H7 (cell line): ENCODE results near the gene ATP5PD. TPM values are rescaled to one million over a fixed set of nuclear protein-coding genes. Genes with fewer than 3 reads are reported as not detected.
"Not testable (repeated sequence)": the region's sequence is repeated elsewhere in the genome, so short reads cannot be mapped to it uniquely, and the experiment has no call there.

ENCODE experiments used
- DNase-seq: peaks from one replicate; pipeline ENCODE4 v3.0.0; 2012
- H3K27me3 ChIP-seq: 2 replicates; pipeline ENCODE4 v1.6.0; 2011; ENCODE audit warnings: mild to moderate bottlenecking, low read length; ENCODE audit not compliant: control insufficient read depth, insufficient read depth
- H3K36me3 ChIP-seq: replicated peaks from 2 replicates; pipeline ENCODE4 v1.5.1; 2011; ENCODE audit warnings: low read length; ENCODE audit not compliant: control insufficient read depth, insufficient read depth
- H3K4me3 ChIP-seq: 2 replicates; pipeline ENCODE4 v1.5.1; 2011; ENCODE audit warnings: low read depth, mild to moderate bottlenecking, control low read depth, low read length, moderate library complexity; ENCODE audit not compliant: insufficient read depth
- total RNA-seq: library from RNA; depleted of rRNA; stranded (reverse); fragments of >200 nt; shearing (Covaris generic); gene quantifications from 2 replicates; pipeline ENCODE4 v1.2.3, GENCODE V29; 2014

ATP5PD gene
- total RNA-seq, 1 experiment from 2014 or later: 432 TPM

- H3K4me3 ChIP-seq: peak overlapping the region; percentile 94
- no peak for DNase-seq
- peaks cover 17% of the 10 kb centered on the region for H3K36me3 ChIP-seq
- H3K27me3 ChIP-seq: no peaks in the 10 kb centered on the region
Observed at GRCh38 chr17:75048249-75048878, 1.6 kb upstream of the ATP5PD start.

- H3K36me3 ChIP-seq: peaks cover 11% of the 10 kb centered on the region
- peak overlapping the region; percentile 94 for H3K4me3 ChIP-seq
- peak; percentile 70 for DNase-seq
- H3K27me3 ChIP-seq: no peaks in the 10 kb centered on the region
Observed at GRCh38 chr17:75047398-75048098, 779 bp upstream of the ATP5PD start.

- H3K27me3 ChIP-seq, DNase-seq: not testable (repeated sequence)
- H3K36me3 ChIP-seq: peaks cover 15% of the 10 kb centered on the region
Observed at GRCh38 chr17:75045946-75046406, 793 bp downstream of the ATP5PD start.

GRCh38 chr17:75044716-75045115 lies 2.1 kb downstream of the ATP5PD start:
- no peak overlapping the region for H3K4me3 ChIP-seq
- DNase-seq: peak; percentile 58
- H3K36me3 ChIP-seq: peaks cover 16% of the 10 kb centered on the region
- H3K27me3 ChIP-seq: no peaks in the 10 kb centered on the region

More at GRCh38 chr17:75045946-75046406, 793 bp downstream of the ATP5PD start:
- H3K4me3 ChIP-seq: peak overlapping the region; percentile 98

GRCh38 chr17:75043789-75044188 lies 3.0 kb downstream of the ATP5PD start:
- not testable (repeated sequence) for H3K4me3 ChIP-seq, DNase-seq, H3K27me3 ChIP-seq
- peaks cover 19% of the 10 kb centered on the region for H3K36me3 ChIP-seq

- peak; percentile 44 for DNase-seq
- Histone ChIP-seq H3K36me3 (peaks cover 19% of the 10 kb centered on the region), H3K27me3 (no peaks in the 10 kb centered on the region), H3K4me3 (no peak overlapping the region)
Observed at GRCh38 chr17:75041656-75042280, 5.0 kb downstream of the ATP5PD start.

- H3K4me3 ChIP-seq: no peak overlapping the region
- H3K36me3 ChIP-seq: peaks cover 19% of the 10 kb centered on the region
- no peaks in the 10 kb centered on the region for H3K27me3 ChIP-seq
- DNase-seq: no peak
Observed at GRCh38 chr17:75039238-75039637, 7.5 kb downstream of the ATP5PD start.

- Histone ChIP-seq H3K4me3 (no peak overlapping the region), H3K36me3 (peaks cover 15% of the 10 kb centered on the region), H3K27me3 (no peaks in the 10 kb centered on the region)
- DNase-seq: peak; percentile 55
Observed at GRCh38 chr17:75036643-75037268, 10.0 kb downstream of the ATP5PD start.

- Histone ChIP-seq H3K36me3 (peaks cover 6% of the 10 kb centered on the region), H3K4me3 (peak overlapping the region; percentile 95), H3K27me3 (no peaks in the 10 kb centered on the region)
- peak; percentile 88 for DNase-seq
Observed at GRCh38 chr17:75034236-75034908, 12.4 kb downstream of the ATP5PD start.

- Histone ChIP-seq H3K27me3 (no peaks in the 10 kb centered on the region), H3K36me3 (no peaks in the 10 kb centered on the region; the same call in 1 of the 2 replicates), H3K4me3 (peak overlapping the region; percentile 95)
- peak; percentile 95 for DNase-seq
Observed at GRCh38 chr17:75033346-75034235, 13.2 kb downstream of the ATP5PD start.

GRCh38 chr17:75032720-75033280 lies 14.0 kb downstream of the ATP5PD start:
- DNase-seq: no peak
- Histone ChIP-seq H3K4me3 (peak overlapping the region; percentile 95), H3K27me3 (no peaks in the 10 kb centered on the region)

GRCh38 chr17:75031972-75032719 lies 14.6 kb downstream of the ATP5PD start:
- DNase-seq: peak; percentile 68
- H3K36me3 ChIP-seq: no peaks in the 10 kb centered on the region
- H3K27me3 ChIP-seq: no peaks in the 10 kb centered on the region
- H3K4me3 ChIP-seq: no peak overlapping the region

More at GRCh38 chr17:75032720-75033280, 14.0 kb downstream of the ATP5PD start:
- no peaks in the 10 kb centered on the region for H3K36me3 ChIP-seq
